Measurements from ENCODE around the gene FKBP10. TPM values are rescaled to one million over a fixed set of nuclear protein-coding genes. Genes with fewer than 3 reads are reported as not detected.

FKBP10 gene
- total RNA-seq, 2 donors from 2014 or later: 179 to 291 TPM

DNA sequence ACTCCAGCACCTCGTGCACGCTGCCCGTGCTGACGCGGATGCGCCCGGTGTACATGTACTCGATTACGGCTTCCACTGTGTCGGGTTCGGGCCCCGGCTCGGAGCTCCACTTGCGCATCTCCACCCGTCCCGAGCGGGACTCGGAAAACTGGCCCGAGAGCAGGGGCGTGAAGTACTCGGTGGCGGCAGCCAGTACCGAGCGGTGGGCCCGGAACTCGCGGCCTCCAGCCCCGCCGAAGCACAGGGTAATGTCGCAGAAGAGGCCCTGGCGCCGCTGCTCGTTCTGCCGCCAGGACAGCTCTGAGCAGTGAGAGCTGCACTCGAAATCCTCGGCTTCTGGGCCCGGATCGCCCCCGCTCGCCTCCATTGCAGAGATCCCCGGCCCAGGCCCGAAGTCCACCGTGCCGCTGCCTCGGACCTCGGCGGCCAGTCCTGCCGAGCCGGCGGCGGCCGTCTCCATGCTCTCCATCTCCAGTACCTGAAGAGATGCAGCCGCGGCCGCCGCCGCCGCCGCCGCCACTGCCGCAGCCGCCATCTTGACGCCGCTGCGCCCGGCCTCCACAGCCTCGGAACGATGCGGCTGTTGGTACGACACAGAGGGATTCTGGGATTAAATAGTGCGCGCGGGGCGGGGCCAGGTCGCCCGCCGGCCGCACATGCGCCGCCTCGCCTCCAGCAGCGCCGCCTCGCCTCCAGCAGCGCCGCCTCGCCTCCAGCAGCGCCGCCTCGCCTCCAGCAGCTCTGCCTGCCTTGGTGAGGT is 52.2 kb downstream of the FKBP10 start, which contains the start of gene KLHL11:
KLHL11 (minus strand) TSS at position 588 of the 760 bp plus-strand sequence; CDS start at position 535, 53 bp downstream.
- Mint-ChIP-seq H3K9me3 (no peaks in the 10 kb centered on the region), H3K4me3 (no peak within 1 kb of the TSS), H3K27ac (peak within 1 kb of the TSS; percentile 84), H3K36me3 (ENCODE audit: low read depth) (peaks cover 33% of the 10 kb centered on the region), H3K4me1 (peaks cover 16% of the 10 kb centered on the region), H3K27me3 (ENCODE audit: insufficient read depth) (no peaks in the 10 kb centered on the region)
- Histone ChIP-seq H3K27me3 (ENCODE audit: control insufficient read depth, insufficient read depth, low read length, poor library complexity, severe bottlenecking) (no peaks in the 10 kb centered on the region), H3K4me3 (ENCODE audit: low read length) (peak within 1 kb of the TSS; percentile 91), H3K27ac (ENCODE audit: low read depth, low read length) (peak within 1 kb of the TSS; percentile 64), H3K9ac (ENCODE audit: extremely low read depth, low read length, poor library complexity, severe bottlenecking) (peak within 1 kb of the TSS; percentile 78), H3K9me3 (ENCODE audit: control insufficient read depth, low read length) (no peaks in the 10 kb centered on the region), H3K4me1 (ENCODE audit: control insufficient read depth, insufficient read depth, low read length) (peaks cover 5% of the 10 kb centered on the region), H3K36me3 (ENCODE audit: control insufficient read depth, insufficient read depth, low read length) (peaks cover 29% of the 10 kb centered on the region)
- DNase-seq: peak; percentile 98
- TF ChIP-seq, protein P1, sequence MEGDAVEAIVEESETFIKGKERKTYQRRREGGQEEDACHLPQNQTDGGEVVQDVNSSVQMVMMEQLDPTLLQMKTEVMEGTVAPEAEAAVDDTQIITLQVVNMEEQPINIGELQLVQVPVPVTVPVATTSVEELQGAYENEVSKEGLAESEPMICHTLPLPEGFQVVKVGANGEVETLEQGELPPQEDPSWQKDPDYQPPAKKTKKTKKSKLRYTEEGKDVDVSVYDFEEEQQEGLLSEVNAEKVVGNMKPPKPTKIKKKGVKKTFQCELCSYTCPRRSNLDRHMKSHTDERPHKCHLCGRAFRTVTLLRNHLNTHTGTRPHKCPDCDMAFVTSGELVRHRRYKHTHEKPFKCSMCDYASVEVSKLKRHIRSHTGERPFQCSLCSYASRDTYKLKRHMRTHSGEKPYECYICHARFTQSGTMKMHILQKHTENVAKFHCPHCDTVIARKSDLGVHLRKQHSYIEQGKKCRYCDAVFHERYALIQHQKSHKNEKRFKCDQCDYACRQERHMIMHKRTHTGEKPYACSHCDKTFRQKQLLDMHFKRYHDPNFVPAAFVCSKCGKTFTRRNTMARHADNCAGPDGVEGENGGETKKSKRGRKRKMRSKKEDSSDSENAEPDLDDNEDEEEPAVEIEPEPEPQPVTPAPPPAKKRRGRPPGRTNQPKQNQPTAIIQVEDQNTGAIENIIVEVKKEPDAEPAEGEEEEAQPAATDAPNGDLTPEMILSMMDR (conservative IDR thresholded peaks at IDR 0.05): peak; percentile 25
- 0% methylated on average over 27 to 90 of the region's 90 CpGs for WGBS, 2 experiments (ENCODE audit: insufficient coverage in 1 of 2, insufficient read length in 1 of 2)

DNA sequence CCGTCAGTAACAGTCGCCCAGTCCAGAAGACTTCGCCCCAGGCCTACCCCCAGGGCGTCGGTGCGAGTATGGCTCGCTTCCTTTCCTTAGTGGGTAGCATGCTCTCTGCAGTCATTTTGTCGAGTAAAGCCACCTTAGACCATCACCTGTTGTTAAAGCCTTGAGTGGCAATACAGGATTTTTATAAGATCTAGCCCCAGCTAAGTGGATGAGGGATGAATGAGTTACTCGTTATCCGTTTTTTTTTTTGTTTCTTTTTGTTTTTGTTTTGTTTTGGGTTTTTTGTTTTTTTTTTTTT is 52.7 kb downstream of the FKBP10 start:
- Histone ChIP-seq H3K27me3 (ENCODE audit: control insufficient read depth, insufficient read depth, low read length, poor library complexity, severe bottlenecking) (no peaks in the 10 kb centered on the region), H3K9me3 (ENCODE audit: control insufficient read depth, low read length) (no peaks in the 10 kb centered on the region), H3K4me3 (ENCODE audit: low read length) (peak overlapping the region; percentile 23), H3K4me1 (ENCODE audit: control insufficient read depth, insufficient read depth, low read length) (peaks cover 5% of the 10 kb centered on the region), H3K9ac (ENCODE audit: extremely low read depth, low read length, poor library complexity, severe bottlenecking) (no peak overlapping the region), H3K27ac (ENCODE audit: low read depth, low read length) (peak overlapping the region; percentile 54), H3K36me3 (ENCODE audit: control insufficient read depth, insufficient read depth, low read length) (peaks cover 33% of the 10 kb centered on the region)
- Mint-ChIP-seq H3K4me3 (no peak overlapping the region), H3K27ac (peak overlapping the region; percentile 84), H3K4me1 (peaks cover 12% of the 10 kb centered on the region), H3K27me3 (ENCODE audit: insufficient read depth) (no peaks in the 10 kb centered on the region), H3K36me3 (ENCODE audit: low read depth) (peaks cover 38% of the 10 kb centered on the region), H3K9me3 (no peaks in the 10 kb centered on the region)
- WGBS, 2 experiments (ENCODE audit: insufficient coverage in 1 of 2, insufficient read length in 1 of 2): 2 to 18% methylated on average over 7 to 10 of the region's 10 CpGs
- no peak for DNase-seq
- TF ChIP-seq, protein P1 (conservative IDR thresholded peaks at IDR 0.05): no peak

DNA sequence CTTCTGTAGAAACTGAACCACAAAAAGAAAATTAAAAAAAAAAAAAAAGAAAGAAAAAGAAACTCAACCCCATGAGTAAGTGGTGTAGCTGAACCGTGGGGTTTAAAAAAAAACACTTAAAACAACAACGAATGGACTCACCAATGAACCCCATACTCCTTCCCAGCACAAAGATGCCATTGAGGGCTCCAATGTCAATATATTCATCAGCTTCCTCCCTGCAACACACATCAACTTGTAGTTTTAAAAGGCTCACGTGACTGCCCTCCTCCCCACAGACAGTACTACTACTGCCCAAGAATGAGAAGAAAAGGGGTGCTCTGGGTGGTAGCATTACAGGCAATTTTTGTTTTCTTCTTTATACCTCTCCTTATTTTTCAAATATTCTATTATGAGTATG is 55.8 kb downstream of the FKBP10 start:
- Mint-ChIP-seq H3K9me3 (no peaks in the 10 kb centered on the region), H3K36me3 (ENCODE audit: low read depth) (peaks cover 67% of the 10 kb centered on the region), H3K4me1 (peaks cover 7% of the 10 kb centered on the region), H3K27ac (no peak overlapping the region), H3K27me3 (ENCODE audit: insufficient read depth) (no peaks in the 10 kb centered on the region), H3K4me3 (no peak overlapping the region)
- peaks cover 63% of the 10 kb centered on the region for H3K36me3 ChIP-seq (ENCODE audit: control insufficient read depth, insufficient read depth, low read length)
- no peaks in the 10 kb centered on the region for H3K27me3 ChIP-seq (ENCODE audit: control insufficient read depth, insufficient read depth, low read length, poor library complexity, severe bottlenecking)
- no peak overlapping the region for H3K27ac ChIP-seq (ENCODE audit: low read depth, low read length)
- no peak overlapping the region for H3K9ac ChIP-seq (ENCODE audit: extremely low read depth, low read length, poor library complexity, severe bottlenecking)
- no peak for DNase-seq
- TF ChIP-seq, protein P1 (conservative IDR thresholded peaks at IDR 0.05): no peak
- 90 to 97% methylated on average over 2 to 3 of the region's 3 CpGs for WGBS, 2 experiments (ENCODE audit: insufficient coverage in 1 of 2, insufficient read length in 1 of 2)
- H3K4me3 ChIP-seq (ENCODE audit: low read length): no peak overlapping the region
- H3K9me3 ChIP-seq (ENCODE audit: control insufficient read depth, low read length): no peaks in the 10 kb centered on the region
- H3K4me1 ChIP-seq (ENCODE audit: control insufficient read depth, insufficient read depth, low read length): peaks cover 5% of the 10 kb centered on the region

Data from endodermal cell (in vitro differentiated cells).